Astrocyte of the hippocampus (primary cell): ENCODE results near the gene CLEC18C.
"Not testable (repeated sequence)": the region's sequence is repeated elsewhere in the genome, so short reads cannot be mapped to it uniquely, and the experiment has no call there.

Source experiments
- DNase-seq: peaks from one replicate; pipeline ENCODE4 v3.0.0; 2011; ENCODE audit warnings: low read depth, low spot score

CLEC18C gene

GRCh38 chr16:70173212-70173837 lies at the start of gene CLEC18C:
Gene CLEC18C, plus strand, starts transcription at chr16:70173787. Its CDS starts 492 bp downstream, at chr16:70174279.
- not testable (repeated sequence) for DNase-seq

GRCh38 chr16:70123822-70124221 lies 49.8 kb upstream of the CLEC18C start:
- DNase-seq, result not testable (repeated sequence)

- DNase-seq, result not testable (repeated sequence)
Measured at GRCh38 chr16:70126226-70126625, 47.4 kb upstream of the CLEC18C start.

- not testable (repeated sequence) for DNase-seq
Measured at GRCh38 chr16:70127706-70128105, 45.9 kb upstream of the CLEC18C start.

GRCh38 chr16:70128844-70129243 lies 44.7 kb upstream of the CLEC18C start:
- DNase-seq, result not testable (repeated sequence)

GRCh38 chr16:70135796-70136195 lies 37.8 kb upstream of the CLEC18C start:
- DNase-seq, result not testable (repeated sequence)

- not testable (repeated sequence) for DNase-seq
Measured at GRCh38 chr16:70136595-70136994, 37.0 kb upstream of the CLEC18C start.

- DNase-seq, result not testable (repeated sequence)
Measured at GRCh38 chr16:70142739-70143138, 30.8 kb upstream of the CLEC18C start.

GRCh38 chr16:70143231-70143895 lies 30.2 kb upstream of the CLEC18C start:
- not testable (repeated sequence) for DNase-seq

- DNase-seq, result not testable (repeated sequence)
Measured at GRCh38 chr16:70147853-70148252, 25.7 kb upstream of the CLEC18C start.

GRCh38 chr16:70148453-70148852 lies 25.1 kb upstream of the CLEC18C start:
- not testable (repeated sequence) for DNase-seq

- not testable (repeated sequence) for DNase-seq
Measured at GRCh38 chr16:70149296-70149695, 24.3 kb upstream of the CLEC18C start.

GRCh38 chr16:70151391-70151790 lies 22.2 kb upstream of the CLEC18C start:
- no peak for DNase-seq

- DNase-seq, result no peak
Measured at GRCh38 chr16:70151941-70152509, 21.6 kb upstream of the CLEC18C start.

- no peak for DNase-seq
Measured at GRCh38 chr16:70152578-70153302, 20.8 kb upstream of the CLEC18C start.

- not testable (repeated sequence) for DNase-seq
Measured at GRCh38 chr16:70154736-70155135, 18.9 kb upstream of the CLEC18C start.

GRCh38 chr16:70156207-70156978 lies 17.2 kb upstream of the CLEC18C start:
- no peak for DNase-seq

- DNase-seq, result no peak
Measured at GRCh38 chr16:70157105-70157476, 16.5 kb upstream of the CLEC18C start.

- no peak for DNase-seq
Measured at GRCh38 chr16:70157477-70158260, 15.9 kb upstream of the CLEC18C start.

- no peak for DNase-seq
Measured at GRCh38 chr16:70158261-70158939, 15.2 kb upstream of the CLEC18C start.
